ENCODE results near the gene EMCN. TPM values are rescaled to one million over a fixed set of nuclear protein-coding genes. Genes with fewer than 3 reads are reported as not detected.

The EMCN gene
- total RNA-seq, 1 experiment from 2014 or later = not detected

GRCh38 chr4:100359441-100359840 is 158.4 kb downstream of the EMCN start:
- Histone ChIP-seq H3K4me2 (ENCODE audit: insufficient read depth, insufficient read length, low read length) (no peak overlapping the region), H2BK120ac (ENCODE audit: low read depth, low read length, poor library complexity, severe bottlenecking) (no peak overlapping the region), H2BK20ac (ENCODE audit: low read depth, low read length, poor library complexity, severe bottlenecking) (no peak overlapping the region), H3K23ac (ENCODE audit: insufficient read length, low read depth, low read length) (no peak overlapping the region), H3T11ph (ENCODE audit: low read length) (no peak overlapping the region), H2AK5ac (ENCODE audit: insufficient read length, low read length) (no peak overlapping the region), H3K56ac (ENCODE audit: insufficient read length, low read depth, low read length) (no peak overlapping the region), H3K14ac (ENCODE audit: insufficient read depth, low read length) (no peak overlapping the region), H3K18ac (ENCODE audit: insufficient read length, low read depth, low read length) (no peak overlapping the region), H3K27me3 (ENCODE audit: insufficient read depth, low read length) (no peaks in the 10 kb centered on the region), H3K27ac (ENCODE audit: insufficient read length, low read depth, low read length) (no peak overlapping the region), H3K4me1 (ENCODE audit: insufficient read depth, low read length) (no peaks in the 10 kb centered on the region), H3K79me2 (ENCODE audit: insufficient read depth, low read length) (no peaks in the 10 kb centered on the region), H3K4ac (ENCODE audit: low read depth, low read length) (no peak overlapping the region), H3K9ac (ENCODE audit: extremely low read depth, insufficient read length, low read length) (no peak overlapping the region), H4K8ac (replicated peaks; ENCODE audit: insufficient read length, low read depth, low read length) (no peak overlapping the region), H4K5ac (ENCODE audit: insufficient read length, low read depth, low read length) (no peak overlapping the region), H4K20me1 (ENCODE audit: control insufficient read depth, insufficient read depth, insufficient read length) (no peaks in the 10 kb centered on the region), H3K79me1 (ENCODE audit: insufficient read depth, low read depth, low read length, poor library complexity, severe bottlenecking) (no peaks in the 10 kb centered on the region), H4K91ac (ENCODE audit: insufficient read length, low read depth, low read length) (no peak overlapping the region), H2BK12ac (ENCODE audit: insufficient read length, low read depth, low read length) (no peak overlapping the region), H2AFZ (ENCODE audit: low read length) (no peak overlapping the region), H2BK5ac (ENCODE audit: insufficient read length, low read length) (no peak overlapping the region), H3K23me2 (ENCODE audit: insufficient read length, low read depth, low read length, poor library complexity, severe bottlenecking) (no peaks in the 10 kb centered on the region), H3K9me3 (ENCODE audit: control insufficient read depth, low read depth, low read length) (no peaks in the 10 kb centered on the region), H2BK15ac (ENCODE audit: low read depth, low read length) (no peak overlapping the region)
- DNase-seq = no peak
- Mint-ChIP-seq H3K4me3 (no peak overlapping the region), H3K9me3 (peaks cover 12 to 25% of the 10 kb centered on the region in 2 experiments; a peak in 4 of 5 replicates), H3K27me3 (ENCODE audit: low read depth) (no peaks in the 10 kb centered on the region), H3K4me1 (no peaks in the 10 kb centered on the region), H3K27ac (no peak overlapping the region), H3K36me3 (ENCODE audit: insufficient read depth in 1 of 3, low read depth in 3 of 3) (peaks cover 3 to 20% (median 8%) of the 10 kb centered on the region in 3 experiments; a peak in 6 of 7 replicates)
- TF ChIP-seq CTCF (conservative IDR thresholded peaks at IDR 0.05) = no peak
- no CpG with 5 or more reads among the region's 2 CpGs for WGBS (ENCODE audit: extremely low coverage, insufficient read length, low lambda C conversion rate)

Data from H9 (cell line).